Measurements from ENCODE around the gene BATF2. TPM values are rescaled to one million over a fixed set of nuclear protein-coding genes. Genes with fewer than 3 reads are reported as not detected.

BATF2 gene
- polyA plus RNA-seq, 1 of the 3 experiments (the other 2 are of a cell fraction): 0.20 TPM

DNA sequence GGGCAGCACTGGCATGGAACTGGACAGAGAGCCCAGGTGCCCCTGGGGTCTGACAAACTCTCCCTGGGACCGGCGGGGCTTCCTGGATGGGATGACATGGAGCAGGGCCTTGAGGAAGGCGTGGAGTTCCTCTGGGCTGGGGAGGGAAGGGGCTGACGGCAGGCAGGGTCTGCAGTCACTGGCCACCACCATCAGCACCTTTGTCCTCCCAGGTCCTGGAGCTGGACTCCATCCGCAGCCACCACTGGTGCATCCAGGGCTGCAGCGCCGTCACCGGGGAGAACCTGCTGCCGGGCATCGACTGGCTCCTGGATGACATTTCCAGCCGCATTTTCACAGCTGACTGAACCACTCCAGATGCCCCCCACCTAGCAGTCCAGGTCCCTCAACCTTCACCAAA is 24.7 kb upstream of the BATF2 start:
- Histone ChIP-seq H3K4me2 (no peak overlapping the region), H3K27ac (ENCODE audit: low read depth in 2 of 2, low read length in 1 of 2) (no peak overlapping the region), H3K9ac (no peak overlapping the region), H3F3A (replicated peaks; ENCODE audit: insufficient read depth) (no peaks in the 10 kb centered on the region), H2AFZ (ENCODE audit: low read depth) (no peak overlapping the region), H3K9me2 (no peaks in the 10 kb centered on the region), H4K20me1 (ENCODE audit: insufficient read depth) (no peaks in the 10 kb centered on the region), H3K9me3 (no peaks in the 10 kb centered on the region), H3K27me3 (ENCODE audit: insufficient read depth) (no peaks in the 10 kb centered on the region), H3K36me3 (replicated peaks in 1 of 2; ENCODE audit: control insufficient read depth in 1 of 2, insufficient read depth in 2 of 2, low read length in 1 of 2) (peaks cover 0 to 22% of the 10 kb centered on the region in 2 experiments), H3K79me2 (ENCODE audit: insufficient read depth) (peaks cover 7% of the 10 kb centered on the region; the same call in 1 of the 2 replicates), H3K4me3 (ENCODE audit: low read depth in 2 of 2, low read length in 1 of 2) (no peak overlapping the region), H3K4me1 (ENCODE audit: control insufficient read depth in 1 of 2, insufficient read depth in 2 of 2, low read depth in 1 of 2, low read length in 1 of 2) (no peaks in the 10 kb centered on the region; a peak in 1 of 4 replicates)
- ChIA-PET POLR2A (no interaction called here), CTCF (interaction anchor here (0.7 to 2.5 kb wide), 4 partner anchors 8 to 133 kb away, joined by 3 to 14 read pairs (median 3); partner anchors contain the start of genes ARL2, TM7SF2 and ZNHIT2)
- 98% methylated on average over 10 of the region's 11 CpGs for WGBS (ENCODE audit: low lambda C conversion rate)
- no peak for DNase-seq
- TF ChIP-seq NRF1 (IDR thresholded peaks at IDR 0.05; ENCODE audit: low read depth, low read length) (no peak), SIN3A (IDR thresholded peaks at IDR 0.05; ENCODE audit: borderline replicate concordance, low read depth, low read length) (no peak)

DNA sequence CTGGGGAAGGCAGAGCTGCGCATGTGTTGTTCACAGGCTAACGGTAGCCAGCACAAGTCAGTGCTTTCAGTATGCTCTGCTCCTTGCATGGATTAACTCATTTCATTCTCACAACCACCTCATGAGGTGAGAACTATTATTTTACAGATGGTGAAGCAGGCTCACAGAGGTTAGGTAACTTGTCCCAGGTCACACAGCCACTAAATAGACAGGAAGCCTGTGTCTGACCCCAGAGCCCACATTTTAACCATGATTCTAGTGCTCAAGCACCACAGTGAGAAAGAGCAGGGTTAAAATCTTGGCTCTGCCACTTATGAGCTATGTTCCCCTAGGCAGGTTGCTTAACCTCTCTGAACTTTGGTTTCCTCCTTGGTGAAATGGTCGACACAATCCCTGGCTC is 24.2 kb upstream of the BATF2 start:
- Histone ChIP-seq H3K9me2 (no peaks in the 10 kb centered on the region), H3K4me1 (ENCODE audit: control insufficient read depth in 1 of 2, insufficient read depth in 2 of 2, low read depth in 1 of 2, low read length in 1 of 2) (no peaks in the 10 kb centered on the region; a peak in 1 of 4 replicates), H3K27ac (ENCODE audit: low read depth in 2 of 2, low read length in 1 of 2) (no peak overlapping the region), H3F3A (replicated peaks; ENCODE audit: insufficient read depth) (no peaks in the 10 kb centered on the region), H3K9ac (no peak overlapping the region), H3K79me2 (ENCODE audit: insufficient read depth) (peaks cover 12% of the 10 kb centered on the region; the same call in 1 of the 2 replicates), H3K4me3 (ENCODE audit: low read depth in 2 of 2, low read length in 1 of 2) (no peak overlapping the region), H3K9me3 (no peaks in the 10 kb centered on the region), H4K20me1 (ENCODE audit: insufficient read depth) (no peaks in the 10 kb centered on the region), H2AFZ (ENCODE audit: low read depth) (no peak overlapping the region), H3K27me3 (ENCODE audit: insufficient read depth) (no peaks in the 10 kb centered on the region), H3K36me3 (replicated peaks in 1 of 2; ENCODE audit: control insufficient read depth in 1 of 2, insufficient read depth in 2 of 2, low read length in 1 of 2) (peaks cover 0 to 22% of the 10 kb centered on the region in 2 experiments), H3K4me2 (no peak overlapping the region)
- no peak for DNase-seq
- ChIA-PET POLR2A (no interaction called here), CTCF (interaction anchor here (0.9 to 2.5 kb wide), 2 partner anchors 8 to 96 kb away, joined by 3 to 14 read pairs; partner anchors contain the start of genes ARL2 and ZNHIT2)
- 95% methylated on average over 3 of the region's 3 CpGs for WGBS (ENCODE audit: low lambda C conversion rate)
- TF ChIP-seq GABPA (IDR thresholded peaks at IDR 0.05; ENCODE audit: low read depth) (no peak), RAD21 (IDR thresholded peaks at IDR 0.05; ENCODE audit: low read length) (no peak), CHD2 (IDR thresholded peaks at IDR 0.05; ENCODE audit: low read length, partially characterized antibody) (no peak), FOXJ3 (CRISPR knock-in tag; IDR thresholded peaks at IDR 0.05) (no peak), ZBTB33 (IDR thresholded peaks at IDR 0.05; ENCODE audit: borderline replicate concordance, low read depth) (no peak), EZH2phosphoT487 (IDR thresholded peaks at IDR 0.05; ENCODE audit: borderline replicate concordance, low read depth) (no peak)
- TF ChIP-seq, protein P1, sequence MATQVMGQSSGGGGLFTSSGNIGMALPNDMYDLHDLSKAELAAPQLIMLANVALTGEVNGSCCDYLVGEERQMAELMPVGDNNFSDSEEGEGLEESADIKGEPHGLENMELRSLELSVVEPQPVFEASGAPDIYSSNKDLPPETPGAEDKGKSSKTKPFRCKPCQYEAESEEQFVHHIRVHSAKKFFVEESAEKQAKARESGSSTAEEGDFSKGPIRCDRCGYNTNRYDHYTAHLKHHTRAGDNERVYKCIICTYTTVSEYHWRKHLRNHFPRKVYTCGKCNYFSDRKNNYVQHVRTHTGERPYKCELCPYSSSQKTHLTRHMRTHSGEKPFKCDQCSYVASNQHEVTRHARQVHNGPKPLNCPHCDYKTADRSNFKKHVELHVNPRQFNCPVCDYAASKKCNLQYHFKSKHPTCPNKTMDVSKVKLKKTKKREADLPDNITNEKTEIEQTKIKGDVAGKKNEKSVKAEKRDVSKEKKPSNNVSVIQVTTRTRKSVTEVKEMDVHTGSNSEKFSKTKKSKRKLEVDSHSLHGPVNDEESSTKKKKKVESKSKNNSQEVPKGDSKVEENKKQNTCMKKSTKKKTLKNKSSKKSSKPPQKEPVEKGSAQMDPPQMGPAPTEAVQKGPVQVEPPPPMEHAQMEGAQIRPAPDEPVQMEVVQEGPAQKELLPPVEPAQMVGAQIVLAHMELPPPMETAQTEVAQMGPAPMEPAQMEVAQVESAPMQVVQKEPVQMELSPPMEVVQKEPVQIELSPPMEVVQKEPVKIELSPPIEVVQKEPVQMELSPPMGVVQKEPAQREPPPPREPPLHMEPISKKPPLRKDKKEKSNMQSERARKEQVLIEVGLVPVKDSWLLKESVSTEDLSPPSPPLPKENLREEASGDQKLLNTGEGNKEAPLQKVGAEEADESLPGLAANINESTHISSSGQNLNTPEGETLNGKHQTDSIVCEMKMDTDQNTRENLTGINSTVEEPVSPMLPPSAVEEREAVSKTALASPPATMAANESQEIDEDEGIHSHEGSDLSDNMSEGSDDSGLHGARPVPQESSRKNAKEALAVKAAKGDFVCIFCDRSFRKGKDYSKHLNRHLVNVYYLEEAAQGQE (IDR thresholded peaks at IDR 0.05; ENCODE audit: low read depth, low read length): no peak

Measured in SK-N-SH (cell line).